Keratinocyte (primary cell): Measurements from ENCODE around the gene SMCHD1.

Experiments used
- EZH2 ChIP-seq: IDR thresholded peaks from one replicate; pipeline ENCODE4 v1.6.1; 2012; ENCODE audit warnings: inconsistent platforms, mild to moderate bottlenecking, low read length, moderate library complexity
- TF ChIP-seq, protein P1 (sequence below), 3 experiments: IDR thresholded peaks in 1 of 3; conservative IDR thresholded peaks in 1 of 3; optimal IDR thresholded peaks in 1 of 3; 2 replicates in 2 of 3; 3 replicates in 1 of 3; pipeline versions ENCODE3 to v1.5.1; 2011; ENCODE audit warnings: low read length in 3 of 3, mild to moderate bottlenecking in 3 of 3, moderate library complexity in 2 of 3, control low read depth in 1 of 3, inconsistent platforms in 1 of 3; ENCODE audit not compliant: insufficient read depth in 2 of 3; ENCODE audit errors: extremely low read depth in 1 of 3

DNA sequence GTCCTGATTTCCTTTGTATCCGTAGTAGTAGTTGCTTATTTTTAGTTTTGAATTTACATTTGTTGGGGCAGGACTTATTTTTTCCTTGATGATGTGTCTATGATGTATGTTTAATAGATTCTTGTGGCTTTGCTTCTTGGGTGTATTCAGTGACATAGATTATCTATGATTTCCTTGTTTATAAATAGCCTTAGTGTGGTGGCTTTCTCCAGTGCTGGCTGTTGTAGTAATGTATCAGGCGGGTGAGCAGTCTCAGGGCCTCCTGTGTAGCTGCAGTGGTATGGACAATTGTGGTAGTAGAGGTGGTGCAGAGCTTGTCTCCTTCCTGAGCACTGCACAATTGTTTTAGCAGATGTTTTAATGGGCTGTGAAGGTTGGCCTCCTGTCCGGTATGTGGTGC is 60.5 kb downstream of the SMCHD1 start:
- TF ChIP-seq, protein P1, sequence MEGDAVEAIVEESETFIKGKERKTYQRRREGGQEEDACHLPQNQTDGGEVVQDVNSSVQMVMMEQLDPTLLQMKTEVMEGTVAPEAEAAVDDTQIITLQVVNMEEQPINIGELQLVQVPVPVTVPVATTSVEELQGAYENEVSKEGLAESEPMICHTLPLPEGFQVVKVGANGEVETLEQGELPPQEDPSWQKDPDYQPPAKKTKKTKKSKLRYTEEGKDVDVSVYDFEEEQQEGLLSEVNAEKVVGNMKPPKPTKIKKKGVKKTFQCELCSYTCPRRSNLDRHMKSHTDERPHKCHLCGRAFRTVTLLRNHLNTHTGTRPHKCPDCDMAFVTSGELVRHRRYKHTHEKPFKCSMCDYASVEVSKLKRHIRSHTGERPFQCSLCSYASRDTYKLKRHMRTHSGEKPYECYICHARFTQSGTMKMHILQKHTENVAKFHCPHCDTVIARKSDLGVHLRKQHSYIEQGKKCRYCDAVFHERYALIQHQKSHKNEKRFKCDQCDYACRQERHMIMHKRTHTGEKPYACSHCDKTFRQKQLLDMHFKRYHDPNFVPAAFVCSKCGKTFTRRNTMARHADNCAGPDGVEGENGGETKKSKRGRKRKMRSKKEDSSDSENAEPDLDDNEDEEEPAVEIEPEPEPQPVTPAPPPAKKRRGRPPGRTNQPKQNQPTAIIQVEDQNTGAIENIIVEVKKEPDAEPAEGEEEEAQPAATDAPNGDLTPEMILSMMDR (optimal IDR thresholded peaks at IDR 0.05 in 1 of 3, IDR thresholded peaks at IDR 0.05 in 1 of 3, conservative IDR thresholded peaks at IDR 0.05 in 1 of 3; ENCODE audit: extremely low read depth in 1 of 3, insufficient read depth in 2 of 3, low read length in 3 of 3) = no peak
- no peak for TF ChIP-seq EZH2
